DMS153 treated with DMSO at 0.1 percent for 48 hours (cell line): Measurements from ENCODE around the gene MAJIN.
A peak's percentile ranks its signal among the peaks of the same experiment; 100 is the strongest.

Experiments used
- DNase-seq: peaks from one replicate; lab custom pipeline; 2025; ENCODE audit not compliant: unreplicated experiment; lab: John Stamatoyannopoulos, UW

The MAJIN gene

DNA sequence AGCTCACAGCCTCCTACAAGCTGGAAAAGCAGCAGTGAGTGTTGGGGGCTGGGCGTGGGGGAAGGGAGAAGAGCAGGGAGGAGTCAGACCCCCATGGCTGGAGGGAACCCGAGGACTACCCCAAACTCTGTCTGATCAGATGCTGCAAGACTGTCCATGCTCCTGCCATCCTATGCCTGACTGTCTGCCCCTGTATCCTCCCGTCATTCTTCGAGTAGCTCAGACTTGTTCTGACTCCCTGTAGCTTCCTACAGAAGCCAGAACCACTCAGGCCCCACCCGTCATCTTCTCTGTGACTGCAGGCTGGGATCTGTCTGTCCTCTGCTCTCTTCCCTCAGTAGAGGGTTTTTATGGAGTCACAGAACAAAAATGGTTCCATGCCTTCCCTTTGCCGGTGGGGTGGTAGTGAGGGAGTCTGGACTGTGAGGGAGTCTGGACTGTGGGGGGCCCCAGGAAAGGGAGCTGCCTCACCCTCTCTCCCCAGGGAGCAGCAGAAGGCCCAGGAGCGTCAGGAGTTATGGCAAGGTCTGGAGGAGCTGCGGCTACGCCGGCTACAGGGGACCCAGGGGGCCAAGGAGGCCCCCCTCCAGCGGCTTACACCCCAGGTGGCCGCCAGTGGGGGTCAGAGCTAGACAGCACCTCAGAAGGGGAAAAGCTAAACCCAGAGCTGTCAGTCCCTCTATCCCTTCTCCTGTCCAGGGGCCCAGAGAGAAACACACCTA, 38.5 kb downstream of the MAJIN start:
- no peak for DNase-seq

DNA sequence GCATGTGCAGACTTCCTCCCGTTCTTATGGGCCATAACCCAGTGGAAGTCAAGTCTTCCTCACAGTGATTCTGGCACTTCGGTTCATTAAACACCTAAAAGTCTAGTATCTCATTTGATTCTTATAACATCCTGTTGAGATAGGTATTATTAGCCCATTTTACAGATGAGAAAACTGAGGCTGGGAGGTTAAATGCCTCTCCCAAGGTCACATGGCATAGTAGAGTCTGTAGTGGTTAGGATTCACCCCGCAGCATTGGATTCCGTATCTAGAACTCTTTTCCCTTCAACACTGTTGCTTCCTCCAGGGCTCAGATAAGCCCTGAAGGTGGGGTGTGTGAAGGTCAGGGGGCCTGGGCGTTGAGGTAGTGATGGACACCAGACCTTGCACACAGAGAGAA, 39.6 kb downstream of the MAJIN start:
- DNase-seq, result no peak

DNA sequence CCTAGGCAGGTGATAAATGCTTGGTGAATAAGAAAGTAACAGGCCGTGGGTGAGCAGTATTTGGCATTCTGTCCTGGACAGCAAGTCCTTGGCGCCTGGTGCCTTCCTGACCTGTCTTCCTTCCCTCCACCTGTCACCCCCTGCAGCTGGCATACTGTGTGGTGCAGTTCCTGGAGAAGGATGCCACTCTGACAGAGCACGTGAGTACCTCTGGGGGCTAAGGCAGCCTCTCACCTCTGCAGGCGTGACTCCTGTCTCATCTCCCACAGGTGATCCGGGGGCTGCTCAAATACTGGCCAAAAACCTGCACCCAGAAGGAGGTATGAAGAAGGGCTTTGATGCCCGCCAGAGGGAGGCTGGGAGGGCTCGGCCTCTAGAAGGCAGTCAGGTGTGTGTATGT, 40.6 kb downstream of the MAJIN start:
- no peak for DNase-seq

DNA sequence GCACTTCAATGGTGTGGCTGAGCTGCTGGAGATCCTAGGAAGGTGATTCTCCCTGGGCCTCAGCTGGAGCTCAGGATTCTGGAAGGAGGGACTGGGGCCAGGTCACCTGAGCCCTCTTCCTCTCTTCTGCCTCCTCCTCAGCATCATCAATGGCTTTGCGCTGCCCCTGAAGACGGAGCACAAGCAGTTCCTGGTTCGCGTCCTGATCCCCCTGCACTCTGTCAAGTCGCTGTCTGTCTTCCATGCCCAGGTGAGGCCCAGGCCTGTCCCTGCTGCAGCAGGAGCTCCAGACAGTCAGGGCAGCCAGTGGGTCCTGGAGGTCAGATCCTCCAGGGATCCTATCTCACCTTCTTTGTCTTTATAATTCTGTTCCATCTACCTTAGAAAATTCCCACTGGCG, 41.6 kb downstream of the MAJIN start:
- no peak for DNase-seq

DNA sequence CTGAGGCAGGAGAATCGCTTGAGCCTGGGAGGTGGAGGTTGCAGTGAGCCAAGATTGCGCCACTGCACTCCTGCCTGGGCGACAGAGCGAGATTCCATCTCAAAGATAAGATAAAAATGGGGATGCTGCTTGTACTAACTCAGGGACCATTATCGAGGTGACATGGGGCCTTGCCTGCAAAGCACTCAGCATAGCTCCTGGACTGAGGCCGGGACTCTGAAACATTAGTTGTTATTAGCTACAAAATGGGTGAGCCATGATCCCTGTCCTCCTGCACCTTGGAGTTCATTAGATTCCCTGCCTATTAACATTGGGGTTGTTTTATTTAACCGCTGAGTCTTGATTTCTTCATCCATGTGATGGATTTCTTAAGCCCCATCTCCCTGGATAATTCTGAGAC, 42.3 kb downstream of the MAJIN start:
- DNase-seq, result no peak

DNA sequence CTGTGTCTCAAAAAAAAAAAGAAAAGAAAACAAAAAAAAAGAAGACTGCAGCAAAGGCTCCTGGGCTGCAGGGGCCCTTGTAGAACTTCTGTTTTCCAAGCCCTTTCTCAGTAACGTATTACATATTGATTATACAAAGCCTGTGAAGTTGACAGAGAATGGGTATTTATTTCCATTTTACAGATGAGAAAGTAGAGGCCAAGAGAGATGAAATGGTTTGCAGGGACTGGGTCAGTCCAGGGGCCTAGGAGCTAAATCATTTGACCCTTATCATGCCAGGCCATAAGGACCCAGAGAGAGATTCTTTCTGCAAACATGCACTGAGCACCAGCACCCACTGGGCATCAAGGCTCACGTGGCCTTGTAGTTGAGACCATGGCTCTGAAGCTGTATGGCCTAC, 43.0 kb downstream of the MAJIN start:
- DNase-seq, result no peak

DNA sequence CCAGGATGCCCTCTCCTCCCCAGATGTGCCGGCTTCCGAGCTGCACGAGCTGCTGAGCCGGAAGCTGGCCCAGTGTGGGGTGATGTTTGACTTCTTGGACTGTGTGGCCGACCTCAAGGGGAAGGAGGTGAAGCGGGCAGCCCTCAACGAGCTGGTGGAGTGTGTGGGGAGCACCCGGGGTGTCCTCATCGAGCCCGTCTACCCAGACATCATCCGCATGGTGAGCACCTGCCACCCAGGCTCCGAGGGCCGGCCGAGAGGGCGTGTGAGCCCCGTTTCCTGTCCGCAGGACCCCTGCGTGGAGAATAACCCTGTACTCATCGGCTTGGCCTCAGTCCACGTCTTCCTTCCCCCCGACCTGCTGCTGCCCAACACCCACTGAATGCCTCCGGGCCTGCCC, 45.2 kb downstream of the MAJIN start:
- DNase-seq, result no peak

DNA sequence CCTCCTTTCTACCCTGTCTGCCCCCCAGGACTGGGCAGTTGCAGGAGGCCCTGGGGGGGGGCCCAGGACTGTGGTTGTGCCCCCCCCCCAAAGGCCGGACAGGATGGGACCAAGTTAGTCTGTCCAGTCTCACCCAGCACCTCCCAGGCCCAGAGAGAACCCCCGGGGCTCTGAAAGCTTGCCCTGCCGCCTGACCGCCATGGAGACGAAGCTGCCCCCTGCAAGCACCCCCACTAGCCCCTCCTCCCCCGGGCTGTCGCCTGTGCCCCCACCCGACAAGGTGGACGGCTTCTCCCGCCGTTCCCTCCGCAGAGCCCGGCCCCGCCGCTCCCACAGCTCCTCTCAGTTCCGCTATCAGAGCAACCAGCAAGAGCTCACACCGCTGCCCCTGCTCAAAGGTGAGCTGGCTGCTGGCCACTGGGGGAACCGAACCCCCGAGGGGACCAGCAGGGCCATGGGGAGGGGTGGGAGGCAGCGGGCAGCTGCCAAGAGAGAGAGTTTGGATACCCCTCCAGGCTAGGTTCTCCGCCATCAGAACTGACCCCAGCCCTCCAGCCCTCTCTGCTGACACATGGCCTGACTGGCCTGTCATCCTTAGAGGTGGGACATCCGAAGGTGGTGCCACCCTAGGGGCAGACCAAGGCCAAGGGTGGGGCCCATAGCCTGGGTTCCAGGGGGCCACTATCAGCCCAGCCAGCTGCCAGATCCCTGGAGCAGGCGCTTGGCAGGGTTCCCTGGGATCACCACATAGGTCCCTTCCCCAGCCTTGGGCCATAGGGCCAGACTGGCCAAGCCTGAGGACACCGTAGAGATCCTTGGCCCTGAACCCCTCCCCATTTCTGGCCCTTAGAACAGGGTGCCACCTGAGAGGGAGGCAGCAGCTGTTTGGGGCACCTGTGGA, 46.1 kb downstream of the MAJIN start:
- DNase-seq, result no peak

DNA sequence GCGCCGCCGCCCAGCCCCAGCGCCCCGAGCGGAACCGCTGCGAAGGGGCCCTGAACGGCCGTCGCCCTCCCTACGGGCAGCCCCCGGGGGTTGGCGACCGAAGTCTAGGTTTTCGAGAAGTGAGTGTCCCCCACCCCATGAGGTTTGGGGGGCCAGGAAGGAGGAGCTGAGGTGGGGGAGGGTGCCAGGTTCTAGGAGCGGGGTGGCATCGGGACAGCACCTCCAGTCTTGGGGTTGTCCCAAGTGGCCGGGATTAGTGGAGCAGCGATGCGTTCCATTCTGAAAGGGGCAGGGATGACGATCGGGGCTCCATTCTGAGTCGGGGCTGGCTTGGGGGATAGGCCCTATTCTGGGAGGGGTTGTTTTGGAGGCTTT, 47.0 kb downstream of the MAJIN start:
- no peak for DNase-seq

DNA sequence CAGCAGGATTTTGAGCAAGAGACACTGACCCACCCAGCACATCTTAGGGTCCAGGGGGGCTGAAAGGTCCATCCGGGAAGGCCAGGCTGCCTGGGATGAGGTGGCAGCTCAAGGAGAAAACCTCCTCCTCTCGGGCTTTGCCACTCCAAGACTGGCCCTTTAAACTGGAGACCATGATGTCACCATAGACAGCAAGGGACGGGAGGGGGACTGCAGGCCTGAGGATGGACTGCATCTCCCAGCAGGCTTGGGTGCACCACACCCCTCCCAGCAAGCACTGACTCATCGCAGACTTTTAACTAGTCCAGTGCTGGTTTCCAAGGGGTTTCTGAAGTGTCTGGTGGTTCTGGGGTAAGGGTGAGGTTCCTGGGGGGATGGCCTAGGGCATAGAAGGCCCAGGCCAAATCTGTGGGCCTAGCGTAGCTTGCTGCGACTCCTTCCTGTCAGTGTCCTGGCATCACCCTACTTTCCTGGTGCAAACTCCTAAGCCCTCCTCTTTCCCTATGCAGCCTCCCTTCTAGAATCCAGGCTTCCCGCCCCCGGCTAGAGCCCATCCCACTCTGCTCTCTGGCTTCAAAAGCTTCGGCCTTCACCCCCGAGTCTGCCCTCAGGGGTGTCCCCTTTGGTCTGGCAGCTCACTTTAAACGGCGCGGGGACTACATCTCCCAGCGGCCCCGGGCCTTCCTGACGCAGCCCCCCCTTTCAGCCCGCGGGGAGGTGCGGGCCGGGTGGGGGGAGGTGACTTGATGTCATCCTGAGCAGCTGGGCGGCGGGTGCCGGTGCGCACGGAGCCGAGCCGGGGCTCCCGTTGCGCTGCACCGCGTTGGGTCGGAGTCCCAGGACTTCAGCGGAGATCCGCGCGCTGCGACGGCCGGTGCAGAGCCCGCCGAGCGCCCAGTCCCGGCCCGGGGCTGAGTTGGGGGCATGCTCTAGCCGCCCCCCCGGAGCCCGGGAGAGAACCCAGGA, 47.7 kb downstream of the MAJIN start, which contains the start of gene PPP2R5B:
Gene PPP2R5B, plus strand, starts transcription at position 746 of the 966 bp plus-strand sequence. CDS start 1,046 bp downstream, outside the sequence.
- DNase-seq, result peak; percentile 76

DNA sequence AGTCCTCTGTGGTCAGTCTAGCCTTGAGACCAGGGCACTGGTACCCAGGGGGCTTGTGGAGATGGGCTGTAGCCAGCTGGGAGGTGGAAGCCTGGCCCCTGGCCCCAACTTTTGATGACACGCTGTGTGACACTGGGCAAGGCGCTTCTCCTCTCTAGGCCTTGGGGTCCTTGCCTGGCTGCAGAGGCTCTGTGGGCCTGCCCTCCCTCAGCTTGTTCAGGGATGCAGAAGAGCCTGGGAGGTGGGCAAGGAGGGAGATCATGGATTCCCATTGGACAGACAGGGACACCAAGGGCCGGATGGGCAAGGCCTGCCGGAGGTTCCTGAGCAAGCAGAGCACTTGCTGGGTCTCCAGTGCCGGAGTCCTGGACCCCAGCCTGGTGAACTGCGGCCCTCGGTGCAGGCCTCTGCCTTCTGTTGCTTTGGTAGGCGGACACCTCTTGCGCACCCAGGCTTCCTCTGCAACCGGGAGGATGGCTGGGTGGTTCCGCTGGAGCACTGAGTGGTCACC, 48.7 kb downstream of the MAJIN start:
- no peak for DNase-seq

DNA sequence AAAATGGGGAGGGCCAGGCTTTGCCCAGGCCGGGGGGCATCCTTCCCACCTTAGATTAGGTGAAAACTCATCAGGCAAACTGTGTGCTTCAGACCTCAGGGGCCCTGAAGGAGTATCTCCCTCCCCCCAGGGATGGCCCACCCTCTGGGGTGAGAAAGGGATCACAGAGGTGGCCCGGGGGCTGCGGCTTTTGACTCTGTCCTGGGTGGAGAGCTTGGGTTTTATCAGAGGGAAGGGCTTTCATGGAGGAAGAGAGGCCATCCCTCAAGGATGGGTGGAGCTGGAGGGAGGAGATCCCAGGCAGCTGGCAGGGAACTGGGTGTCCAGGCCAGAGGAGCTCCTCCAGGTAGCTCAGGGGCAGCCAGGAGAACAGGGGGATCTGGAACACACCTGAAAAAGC, 50.5 kb downstream of the MAJIN start:
- no peak for DNase-seq

DNA sequence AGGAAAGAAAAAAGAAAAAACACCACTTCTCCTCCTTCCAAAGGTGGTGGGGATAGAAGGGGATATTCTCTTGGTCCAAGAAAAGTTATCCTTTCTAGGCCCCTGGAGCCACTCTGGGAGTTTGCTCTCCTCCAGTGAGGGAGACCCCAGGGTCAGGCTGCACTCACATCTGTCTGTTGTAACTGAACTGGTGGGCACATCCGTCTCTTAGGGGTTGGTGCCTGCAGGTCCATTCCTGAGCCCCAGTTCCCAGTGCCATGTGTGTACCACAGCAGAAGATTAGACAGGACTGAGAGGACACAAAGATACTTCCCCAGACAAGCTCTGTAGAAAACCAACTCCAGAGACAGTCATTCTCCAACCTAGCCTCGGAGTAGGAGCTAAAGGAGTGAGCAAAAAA, 51.8 kb downstream of the MAJIN start:
- DNase-seq, result no peak

DNA sequence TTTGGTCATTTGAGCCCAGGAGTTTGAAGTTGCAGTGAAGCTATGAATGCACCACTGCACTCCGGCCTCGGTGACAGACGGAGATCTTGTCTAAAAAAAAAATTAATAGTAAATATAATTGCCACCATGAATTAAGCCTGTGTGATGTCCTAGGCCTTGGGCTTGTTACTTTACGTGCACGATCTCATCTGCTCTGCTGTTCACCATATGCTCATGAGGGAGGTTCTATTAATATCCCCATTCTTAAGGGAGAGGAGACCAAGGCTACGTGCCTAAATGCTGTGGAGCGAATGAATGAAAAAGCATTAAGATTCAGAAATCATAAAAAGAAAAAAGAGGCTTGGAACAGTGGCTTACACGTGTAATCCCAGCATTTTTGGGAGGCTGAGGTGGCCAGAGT, 52.3 kb downstream of the MAJIN start:
- no peak for DNase-seq

DNA sequence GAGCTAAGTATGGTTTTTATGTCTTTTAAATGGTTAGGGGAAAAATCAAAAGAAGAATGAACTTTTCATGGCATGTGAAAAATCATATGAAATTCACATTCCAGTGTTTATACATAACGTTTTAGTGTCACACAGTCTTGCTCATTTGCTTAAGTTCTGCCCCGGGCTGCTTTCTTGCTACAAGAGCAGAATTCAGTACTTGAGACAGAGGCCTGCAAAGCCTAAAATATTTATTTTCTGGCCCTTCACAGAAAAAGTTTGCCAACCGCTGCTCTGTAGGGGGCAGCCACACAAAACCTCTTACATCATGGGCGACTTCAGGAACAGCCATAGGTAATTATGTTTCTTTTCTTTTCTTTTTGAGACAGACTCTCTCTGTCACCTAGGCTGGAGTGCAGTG, 53.9 kb downstream of the MAJIN start:
- no peak for DNase-seq

DNA sequence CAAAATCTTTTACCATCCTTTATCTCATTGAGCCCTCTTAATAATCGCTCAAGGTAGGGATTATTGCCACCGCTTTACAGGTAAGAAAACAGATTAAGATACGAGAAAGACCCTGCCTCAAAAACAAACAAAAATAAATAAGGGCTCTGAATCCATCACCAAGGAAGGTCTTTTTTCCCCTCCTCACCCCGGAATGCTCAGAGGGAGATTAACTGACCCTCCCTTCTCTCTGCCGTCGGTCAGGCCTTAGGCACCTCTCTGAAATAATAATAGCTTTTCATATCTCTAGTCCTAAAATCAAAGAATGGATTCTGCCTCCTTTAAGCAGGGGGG, 54.3 kb downstream of the MAJIN start:
- no peak for DNase-seq

DNA sequence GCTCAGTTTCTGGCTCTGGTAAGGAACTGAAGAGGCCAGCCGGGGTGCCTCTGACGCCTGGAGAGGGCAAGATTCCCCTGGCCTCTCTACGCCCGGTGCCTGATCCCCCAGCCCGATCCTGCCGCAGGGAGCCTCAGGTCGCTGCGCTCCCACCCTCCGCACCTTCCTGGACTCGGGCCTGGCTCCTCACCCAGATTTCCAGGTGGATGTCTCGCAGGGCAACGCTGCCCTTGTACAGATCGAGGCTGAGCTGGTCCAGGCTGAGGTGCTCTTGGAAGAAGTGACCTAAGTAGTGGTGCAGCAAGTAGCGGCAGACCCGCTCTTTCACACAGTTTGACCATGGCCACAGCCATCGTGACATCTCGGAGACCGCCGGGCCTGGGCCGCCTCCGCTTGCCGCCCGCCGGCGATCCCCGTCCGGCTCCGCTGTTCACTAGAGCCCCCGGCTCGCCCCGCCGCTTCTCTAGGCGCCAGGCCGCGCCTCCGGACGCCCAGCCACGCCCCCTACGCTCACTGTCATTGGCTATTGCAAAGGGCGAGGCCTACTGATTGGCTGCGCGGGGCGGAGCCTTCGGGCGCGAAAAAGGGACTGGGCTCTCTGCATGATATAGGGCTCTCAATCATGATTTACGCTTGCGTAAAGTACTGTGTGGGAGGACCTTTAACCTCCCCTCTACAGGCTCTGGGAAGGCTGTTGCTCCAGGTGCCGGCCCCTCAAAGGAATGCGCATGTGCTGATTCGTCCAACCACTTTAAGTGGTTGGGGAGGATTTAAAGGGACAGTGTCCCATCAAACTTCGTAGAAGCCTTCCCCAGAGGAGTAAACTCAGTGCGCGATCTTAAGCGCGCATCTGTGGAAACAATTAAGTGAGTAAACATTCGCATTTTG, 54.9 kb downstream of the MAJIN start, which contains the start of gene ATG2A:
Gene ATG2A, minus strand, starts transcription at position 435 of the 888 bp plus-strand sequence. Its CDS starts 74 bp downstream, at position 361.
- DNase-seq, result peak; percentile 97

DNA sequence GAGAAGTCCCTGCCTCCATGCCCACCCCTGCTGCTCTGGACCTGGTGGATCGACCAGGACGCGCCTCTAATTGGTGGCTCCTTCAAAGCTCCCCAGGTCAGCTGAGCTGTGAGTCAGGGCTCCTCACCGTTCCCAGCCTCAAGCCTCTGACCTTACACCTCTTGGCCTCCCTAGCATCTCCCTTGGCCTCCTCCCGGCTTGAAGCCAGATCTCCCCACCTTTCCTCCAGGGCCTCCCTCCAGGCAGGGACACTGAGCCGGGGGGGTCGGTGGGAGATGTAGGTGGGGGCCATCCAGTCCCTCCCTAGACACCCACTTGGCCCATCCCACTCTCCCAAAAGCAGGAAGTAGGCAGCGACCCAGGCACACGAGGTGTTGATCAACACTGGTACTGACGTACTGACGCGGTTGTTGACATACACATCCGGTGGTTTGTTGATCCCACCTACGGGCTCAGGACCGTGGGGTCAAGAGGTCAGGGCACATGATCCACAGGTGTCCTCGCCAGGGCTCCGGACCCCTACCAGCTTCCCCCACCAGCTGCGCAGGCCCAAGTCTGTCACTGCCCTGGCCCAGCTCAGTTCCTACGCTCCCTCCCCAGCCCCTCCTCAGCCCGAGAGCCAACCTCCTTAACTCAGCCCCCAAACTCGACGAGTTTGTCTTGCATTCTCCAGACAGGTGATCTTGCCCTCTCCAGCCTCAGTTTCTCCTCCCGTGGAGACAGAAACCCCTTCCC, 55.7 kb downstream of the MAJIN start:
- no peak for DNase-seq

DNA sequence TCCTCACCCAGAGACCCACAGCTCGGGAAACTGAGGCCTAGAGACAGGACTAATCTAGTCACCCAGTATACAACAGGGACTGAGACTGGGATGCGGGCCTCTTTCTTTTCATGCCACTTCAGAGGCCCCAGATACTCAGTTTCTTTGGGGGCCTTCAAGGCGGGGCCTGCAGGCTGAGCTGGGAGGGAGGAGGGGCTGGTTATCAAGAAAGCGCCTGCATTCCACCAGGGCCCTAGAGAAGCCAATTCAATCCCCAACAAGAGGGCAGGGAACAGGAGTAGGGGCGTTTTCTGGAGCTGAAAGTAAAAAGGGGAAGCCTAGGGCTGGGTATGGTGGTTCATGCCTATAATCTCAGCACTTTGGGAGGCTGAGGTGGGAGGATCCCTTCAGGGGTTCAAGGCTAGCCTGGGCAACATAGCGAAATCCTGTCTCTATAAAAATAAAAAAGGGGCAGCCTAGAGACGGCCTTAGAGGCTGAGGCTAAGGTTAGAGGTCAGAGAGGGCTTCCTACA, 56.5 kb downstream of the MAJIN start:
- DNase-seq, result no peak
